Type B pancreatic cell (in vitro differentiated cells): ENCODE measurements around the gene TRMT112. TPM values are rescaled to one million over a fixed set of nuclear protein-coding genes. Genes with fewer than 3 reads are reported as not detected.

Source experiments
- DNase-seq: peaks from one replicate; pipeline ENCODE4 v3.0.0; 2021; ENCODE audit warnings: mixed read lengths; ENCODE audit not compliant: unreplicated experiment; ENCODE audit errors: extremely low spot score
- H3K27ac Mint-ChIP-seq: 2 replicates; pipeline ENCODE4 v1.8.0; 2021; ENCODE audit warnings: mild to moderate bottlenecking, mixed read lengths
- H3K27me3 Mint-ChIP-seq: 2 replicates; pipeline ENCODE4 v1.8.0; 2021; ENCODE audit warnings: mixed read lengths
- H3K36me3 Mint-ChIP-seq: 2 replicates; pipeline ENCODE4 v1.8.0; 2021; ENCODE audit warnings: mixed read lengths
- H3K4me1 Mint-ChIP-seq: one replicate; pipeline ENCODE4 v1.8.0; 2021; ENCODE audit warnings: mixed read lengths; ENCODE audit not compliant: unreplicated experiment
- H3K4me3 Mint-ChIP-seq: 2 replicates; pipeline ENCODE4 v1.8.0; 2021; ENCODE audit warnings: mild to moderate bottlenecking, mixed read lengths
- H3K9me3 Mint-ChIP-seq: 2 replicates; pipeline ENCODE4 v1.8.0; 2021; ENCODE audit warnings: mixed read lengths
- total RNA-seq: library from RNA; stranded (reverse); gene quantifications from 2 replicates; pipeline ENCODE4 v1.2.1, GENCODE V29; 2021; ENCODE audit warnings: low replicate concordance
- TF ChIP-seq, protein P1 (sequence below): fragments of 200-600 bp; sonication (generic); conservative IDR thresholded peaks from 2 replicates; pipeline ENCODE4 v1.5.0; 2021; ENCODE audit warnings: antibody characterized with exemption, mild to moderate bottlenecking

Gene TRMT112
- total RNA-seq, 1 donor from 2014 or later = 198 TPM

DNA sequence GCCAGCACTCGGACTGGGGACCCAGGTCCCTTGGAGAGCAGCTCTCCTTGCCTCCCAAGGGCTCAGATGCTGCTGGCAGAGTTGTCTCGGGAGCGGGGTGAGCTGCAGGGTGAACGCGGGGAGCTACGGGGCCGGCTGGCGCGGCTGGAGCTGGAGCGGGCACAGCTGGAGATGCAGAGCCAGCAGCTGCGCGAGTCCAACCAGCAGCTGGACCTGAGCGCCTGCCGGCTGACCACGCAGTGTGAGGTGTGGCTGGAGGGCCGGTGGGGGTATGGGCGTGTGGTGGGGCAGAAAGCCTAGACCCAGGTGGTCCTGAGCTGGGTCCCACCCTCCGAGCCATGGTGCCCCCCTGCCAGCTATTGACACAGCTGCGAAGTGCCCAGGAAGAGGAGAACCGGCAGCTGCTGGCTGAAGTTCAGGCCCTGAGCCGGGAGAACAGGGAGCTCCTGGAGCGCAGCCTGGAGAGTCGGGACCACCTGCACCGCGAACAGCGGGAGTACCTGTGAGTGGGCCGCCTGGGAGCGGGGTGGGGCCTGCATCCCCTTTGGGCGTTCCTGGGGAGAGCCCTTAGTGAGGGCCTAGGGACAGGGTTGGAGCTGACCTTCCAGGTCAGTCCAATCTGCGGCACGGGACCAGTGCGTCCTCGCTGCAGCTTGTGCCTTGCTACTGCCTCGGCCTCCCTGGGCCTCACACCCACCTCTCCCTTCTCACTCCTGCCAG is 35.8 kb upstream of the TRMT112 start:
- H3K36me3 Mint-ChIP-seq = no peaks in the 10 kb centered on the region
- no peak for DNase-seq
- TF ChIP-seq, protein P1, sequence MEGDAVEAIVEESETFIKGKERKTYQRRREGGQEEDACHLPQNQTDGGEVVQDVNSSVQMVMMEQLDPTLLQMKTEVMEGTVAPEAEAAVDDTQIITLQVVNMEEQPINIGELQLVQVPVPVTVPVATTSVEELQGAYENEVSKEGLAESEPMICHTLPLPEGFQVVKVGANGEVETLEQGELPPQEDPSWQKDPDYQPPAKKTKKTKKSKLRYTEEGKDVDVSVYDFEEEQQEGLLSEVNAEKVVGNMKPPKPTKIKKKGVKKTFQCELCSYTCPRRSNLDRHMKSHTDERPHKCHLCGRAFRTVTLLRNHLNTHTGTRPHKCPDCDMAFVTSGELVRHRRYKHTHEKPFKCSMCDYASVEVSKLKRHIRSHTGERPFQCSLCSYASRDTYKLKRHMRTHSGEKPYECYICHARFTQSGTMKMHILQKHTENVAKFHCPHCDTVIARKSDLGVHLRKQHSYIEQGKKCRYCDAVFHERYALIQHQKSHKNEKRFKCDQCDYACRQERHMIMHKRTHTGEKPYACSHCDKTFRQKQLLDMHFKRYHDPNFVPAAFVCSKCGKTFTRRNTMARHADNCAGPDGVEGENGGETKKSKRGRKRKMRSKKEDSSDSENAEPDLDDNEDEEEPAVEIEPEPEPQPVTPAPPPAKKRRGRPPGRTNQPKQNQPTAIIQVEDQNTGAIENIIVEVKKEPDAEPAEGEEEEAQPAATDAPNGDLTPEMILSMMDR = no peak
- H3K27me3 Mint-ChIP-seq = no peaks in the 10 kb centered on the region
- peaks cover 11% of the 10 kb centered on the region for H3K4me1 Mint-ChIP-seq
- no peaks in the 10 kb centered on the region for H3K9me3 Mint-ChIP-seq
- no peak overlapping the region for H3K4me3 Mint-ChIP-seq
- no peak overlapping the region for H3K27ac Mint-ChIP-seq

GRCh38 chr11:64352099-64352994 is 35.0 kb upstream of the TRMT112 start:
- no peak overlapping the region for H3K27ac Mint-ChIP-seq
- H3K4me1 Mint-ChIP-seq = peaks cover 5% of the 10 kb centered on the region
- H3K27me3 Mint-ChIP-seq = no peaks in the 10 kb centered on the region
- H3K36me3 Mint-ChIP-seq = no peaks in the 10 kb centered on the region
- H3K9me3 Mint-ChIP-seq = no peaks in the 10 kb centered on the region
- DNase-seq = no peak
- no peak overlapping the region for H3K4me3 Mint-ChIP-seq
- TF ChIP-seq, protein P1 = no peak

GRCh38 chr11:64351136-64351631 is 33.8 kb upstream of the TRMT112 start:
- no peaks in the 10 kb centered on the region for H3K27me3 Mint-ChIP-seq
- TF ChIP-seq, protein P1 = no peak
- no peak overlapping the region for H3K4me3 Mint-ChIP-seq
- H3K36me3 Mint-ChIP-seq = no peaks in the 10 kb centered on the region
- H3K27ac Mint-ChIP-seq = no peak overlapping the region
- peaks cover 4% of the 10 kb centered on the region for H3K4me1 Mint-ChIP-seq
- H3K9me3 Mint-ChIP-seq = no peaks in the 10 kb centered on the region
- no peak for DNase-seq

DNA sequence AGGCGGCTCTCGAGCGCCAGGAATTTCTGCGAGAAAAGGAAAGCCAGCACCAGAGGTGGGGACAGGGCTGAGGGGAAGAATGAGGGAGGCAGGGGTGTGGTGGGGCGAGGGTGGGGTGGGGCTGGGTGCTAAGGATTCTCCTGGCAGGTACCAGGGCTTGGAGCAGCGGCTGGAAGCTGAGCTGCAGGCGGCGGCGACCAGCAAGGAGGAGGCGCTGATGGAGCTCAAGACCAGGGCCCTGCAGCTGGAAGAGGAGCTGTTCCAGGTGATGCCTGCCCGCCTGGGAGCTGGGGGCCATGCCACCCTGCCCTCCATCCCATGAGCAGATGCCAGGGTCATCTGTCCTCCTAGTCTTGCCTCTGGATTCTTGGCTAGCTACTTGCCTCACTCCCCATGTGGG is 32.0 kb upstream of the TRMT112 start:
- Mint-ChIP-seq H3K9me3 (no peaks in the 10 kb centered on the region), H3K4me1 (peaks cover 4% of the 10 kb centered on the region), H3K27me3 (no peaks in the 10 kb centered on the region), H3K27ac (no peak overlapping the region), H3K4me3 (no peak overlapping the region), H3K36me3 (no peaks in the 10 kb centered on the region)
- TF ChIP-seq, protein P1 = no peak
- no peak for DNase-seq

DNA sequence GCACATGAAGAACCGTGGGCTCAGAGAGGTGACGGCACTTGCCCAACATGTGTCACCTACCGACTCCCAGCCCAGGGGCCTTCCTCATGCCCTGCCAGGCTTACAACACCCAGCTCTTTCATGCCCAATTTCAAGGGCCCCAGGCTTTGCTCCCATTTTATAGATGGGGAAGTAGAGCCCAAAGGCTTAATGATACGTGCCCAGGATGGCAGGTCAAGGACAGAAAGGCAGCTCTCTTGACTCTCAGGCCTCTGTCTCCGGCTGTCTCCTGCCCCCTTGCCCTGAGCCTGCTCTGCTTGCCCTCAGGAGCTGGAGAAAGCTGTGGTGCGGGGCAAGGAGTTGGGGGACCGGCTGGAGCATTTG is 31.6 kb upstream of the TRMT112 start:
- TF ChIP-seq, protein P1 = no peak
- H3K36me3 Mint-ChIP-seq = no peaks in the 10 kb centered on the region
- no peak overlapping the region for H3K4me3 Mint-ChIP-seq
- H3K27ac Mint-ChIP-seq = no peak overlapping the region
- no peaks in the 10 kb centered on the region for H3K9me3 Mint-ChIP-seq
- no peak for DNase-seq
- H3K4me1 Mint-ChIP-seq = peaks cover 4% of the 10 kb centered on the region
- H3K27me3 Mint-ChIP-seq = no peaks in the 10 kb centered on the region
